Left lung (tissue), 10 donors: ENCODE data around the gene RBBP8NL. TPM values are rescaled to one million over a fixed set of nuclear protein-coding genes. Genes with fewer than 3 reads are reported as not detected.

Source experiments
- ATAC-seq: fragments of 200-7000 bp; cut with Tn5 transposase; one replicate; pipeline ENCODE4 v1.9.1; 2020; ENCODE audit warnings: moderate library complexity
- DNase-seq, 4 donors: peaks; one replicate each; pipeline ENCODE4 v3.0.0-alpha.2; 2013 to 2020
- H3K27ac ChIP-seq, 2 donors: fragments of 200-600 bp; sonication (generic) in 1 of 2; one replicate each; pipeline versions ENCODE4 v1.5.0 to v1.8.0; 2020 to 2021
- H3K27me3 ChIP-seq, 2 donors: fragments of 200-600 bp; sonication (generic) in 1 of 2; one replicate each; pipeline versions ENCODE4 v1.5.0 to v1.8.0; 2020 to 2021
- H3K36me3 ChIP-seq, 2 donors: fragments of 200-600 bp; sonication (generic) in 1 of 2; one replicate each; pipeline versions ENCODE4 v1.5.0 to v1.8.0; 2020 to 2021
- H3K4me1 ChIP-seq, 2 donors: fragments of 200-600 bp; one replicate each; pipeline ENCODE4 v1.8.0; 2021
- H3K4me3 ChIP-seq, 2 donors: fragments of 200-600 bp; sonication (generic) in 1 of 2; one replicate each; pipeline versions ENCODE4 v1.5.0 to v1.8.0; 2020 to 2021; ENCODE audit warnings: mild to moderate bottlenecking in 1 of 2
- H3K9me3 ChIP-seq, 2 donors: fragments of 200-600 bp; sonication (generic) in 1 of 2; one replicate each; pipeline versions ENCODE4 v1.5.0 to v1.8.0; 2020 to 2021
- CTCF ChIP-seq, 2 donors: fragments of 200-600 bp; sonication (generic) in 1 of 2; IDR thresholded peaks; one replicate each; pipeline versions ENCODE4 v1.5.0 to v1.8.0; 2021; ENCODE audit warnings: antibody characterized with exemption in 2 of 2
- intact Hi-C, 2 donors: fragments of 100-400 bp; cut with DNase I; formaldehyde crosslinking; loops; one replicate each; pipeline versions ENCODE4 v1.11.2 to v1.14.2; 2022
- polyA plus RNA-seq, 6 donors: library from polyadenylated mRNA; unstranded; fragments of 120-200 nt; gene quantifications; one replicate each; pipeline ENCODE4 v1.2.1, GENCODE V29; 2013; ENCODE audit not compliant: insufficient read length in 6 of 6
- total RNA-seq, 2 donors: library from RNA; stranded (reverse); fragmentation: NEBNext Ultra II Directional; extraction: Animal tissue kit (Norgen Biotek cat#: 25700); gene quantifications; one replicate each; pipeline ENCODE4 v1.2.1, GENCODE V29; 2021
- donor health status: DM: no; HTN: yes; CAD: no.
- donor health status: DM: no; HTN: no; CAD: no.

RBBP8NL gene
- total and polyA plus RNA-seq, 8 donors: 0.97 to 4.2 (median 3.4) TPM

- intact Hi-C loops: no loop called here
- no peak for ATAC-seq
- no peak overlapping the region for H3K4me3 ChIP-seq
- H3K9me3 ChIP-seq: no peaks in the 10 kb centered on the region
- no peak for DNase-seq
- H3K27ac ChIP-seq: no peak overlapping the region
- no peak for TF ChIP-seq CTCF (IDR thresholded peaks at IDR 0.05)
- peaks cover 14 to 93% of the 10 kb centered on the region in 2 donors for H3K27me3 ChIP-seq
- no peaks in the 10 kb centered on the region for H3K36me3 ChIP-seq
- no peaks in the 10 kb centered on the region for H3K4me1 ChIP-seq
Measured at GRCh38 chr20:62457098-62457497, 29.8 kb upstream of the RBBP8NL start.

- intact Hi-C loops: no loop called here
- H3K4me1 ChIP-seq: no peaks in the 10 kb centered on the region
- no peaks in the 10 kb centered on the region for H3K9me3 ChIP-seq
- H3K4me3 ChIP-seq: no peak overlapping the region
- TF ChIP-seq CTCF (IDR thresholded peaks at IDR 0.05): no peak
- peaks cover 14 to 86% of the 10 kb centered on the region in 2 donors for H3K27me3 ChIP-seq
- H3K36me3 ChIP-seq: no peaks in the 10 kb centered on the region
- no peak for ATAC-seq
- H3K27ac ChIP-seq: no peak overlapping the region
- DNase-seq: no peak
Measured at GRCh38 chr20:62455929-62456328, 28.6 kb upstream of the RBBP8NL start.

GRCh38 chr20:62454904-62455636 is 27.7 kb upstream of the RBBP8NL start:
- TF ChIP-seq CTCF (IDR thresholded peaks at IDR 0.05): no peak
- Histone ChIP-seq H3K36me3 (no peaks in the 10 kb centered on the region), H3K9me3 (no peaks in the 10 kb centered on the region), H3K27ac (no peak overlapping the region), H3K27me3 (peaks cover 14 to 88% of the 10 kb centered on the region in 2 donors), H3K4me3 (no peak overlapping the region), H3K4me1 (no peaks in the 10 kb centered on the region)
- intact Hi-C loops: no loop called here
- ATAC-seq (no peak), DNase-seq (no peak)

- ATAC-seq (no peak), DNase-seq (no peak)
- Histone ChIP-seq H3K27ac (no peak overlapping the region), H3K36me3 (no peaks in the 10 kb centered on the region), H3K9me3 (no peaks in the 10 kb centered on the region), H3K4me1 (no peaks in the 10 kb centered on the region), H3K4me3 (no peak overlapping the region), H3K27me3 (peaks cover 9 to 93% of the 10 kb centered on the region in 2 donors)
- no peak for TF ChIP-seq CTCF (IDR thresholded peaks at IDR 0.05)
- intact Hi-C loops: no loop called here
Measured at GRCh38 chr20:62453186-62453808, 26.0 kb upstream of the RBBP8NL start.

GRCh38 chr20:62452475-62453095 is 25.2 kb upstream of the RBBP8NL start:
- DNase-seq: no peak
- no peak for TF ChIP-seq CTCF (IDR thresholded peaks at IDR 0.05)
- H3K36me3 ChIP-seq: no peaks in the 10 kb centered on the region

More at GRCh38 chr20:62452475-62453095, 25.2 kb upstream of the RBBP8NL start:
- no peaks in the 10 kb centered on the region for H3K9me3 ChIP-seq
- H3K27ac ChIP-seq: no peak overlapping the region
- H3K4me1 ChIP-seq: no peaks in the 10 kb centered on the region
- H3K4me3 ChIP-seq: no peak overlapping the region
- peaks cover 6 to 93% of the 10 kb centered on the region in 2 donors for H3K27me3 ChIP-seq
- intact Hi-C loops: no loop called here
- no peak for ATAC-seq
